Stimulated activated CD4-positive, alpha-beta T cell treated with anti-CD3 and anti-CD28 coated beads, TNF-alpha, amount 100 ng/mL, for 48 hours (primary cell): ENCODE results near the gene TNS3.

Experiments used
- DNase-seq, 3 donors: peaks; one replicate each; pipeline ENCODE4 v3.0.0-alpha.2; 2020; ENCODE audit warnings: low read depth in 3 of 3

TNS3 gene

GRCh38 chr7:47368190-47368812 lies 213.6 kb downstream of the TNS3 start:
- DNase-seq, result no peak

GRCh38 chr7:47367369-47367768 lies 214.5 kb downstream of the TNS3 start:
- no peak for DNase-seq

GRCh38 chr7:47366960-47367359 lies 215.0 kb downstream of the TNS3 start:
- DNase-seq, result no peak

GRCh38 chr7:47366211-47366610 lies 215.7 kb downstream of the TNS3 start:
- DNase-seq, result no peak

- no peak for DNase-seq
Observed at GRCh38 chr7:47362984-47363383, 218.9 kb downstream of the TNS3 start.

GRCh38 chr7:47361746-47362215 lies 220.1 kb downstream of the TNS3 start:
- DNase-seq, result peak; percentile 6 to 24 (median 19)

GRCh38 chr7:47361236-47361635 lies 220.7 kb downstream of the TNS3 start:
- DNase-seq, result no peak

- DNase-seq, result no peak
Observed at GRCh38 chr7:47360301-47360900, 221.5 kb downstream of the TNS3 start.

- no peak for DNase-seq
Observed at GRCh38 chr7:47358944-47359588, 222.8 kb downstream of the TNS3 start.

- no peak for DNase-seq
Observed at GRCh38 chr7:47358357-47358756, 223.6 kb downstream of the TNS3 start.

GRCh38 chr7:47357863-47358262 lies 224.0 kb downstream of the TNS3 start:
- no peak for DNase-seq

GRCh38 chr7:47357361-47357760 lies 224.6 kb downstream of the TNS3 start:
- no peak for DNase-seq

GRCh38 chr7:47356261-47356660 lies 225.7 kb downstream of the TNS3 start:
- no peak for DNase-seq

GRCh38 chr7:47355684-47356083 lies 226.2 kb downstream of the TNS3 start:
- no peak for DNase-seq

GRCh38 chr7:47354831-47355541 lies 226.9 kb downstream of the TNS3 start:
- no peak for DNase-seq

- DNase-seq, result no peak
Observed at GRCh38 chr7:47354071-47354470, 227.8 kb downstream of the TNS3 start.

- DNase-seq, result no peak
Observed at GRCh38 chr7:47352394-47352968, 229.4 kb downstream of the TNS3 start.

GRCh38 chr7:47351233-47352154 lies 230.4 kb downstream of the TNS3 start:
- no peak for DNase-seq

GRCh38 chr7:47350425-47350824 lies 231.5 kb downstream of the TNS3 start:
- DNase-seq, result no peak

GRCh38 chr7:47349401-47349800 lies 232.5 kb downstream of the TNS3 start:
- DNase-seq, result no peak

- no peak for DNase-seq
Observed at GRCh38 chr7:47347816-47348385, 234.0 kb downstream of the TNS3 start.
